Subcutaneous abdominal adipose tissue (tissue), 5 donors: ENCODE data around the gene BTG4.

Source experiments
- H3K27ac ChIP-seq: one replicate; pipeline ENCODE4 v1.7.0; 2013; ENCODE audit warnings: low read depth, mild to moderate bottlenecking, inconsistent platforms, low read length, moderate library complexity
- H3K27me3 ChIP-seq, 5 donors: one replicate each; pipeline ENCODE4 v1.7.0; 2013; ENCODE audit warnings: low read length in 5 of 5, inconsistent platforms in 1 of 5; ENCODE audit not compliant: control insufficient read depth in 5 of 5, insufficient read depth in 4 of 5
- H3K36me3 ChIP-seq, 5 donors: one replicate each; pipeline ENCODE4 v1.7.0; 2013; ENCODE audit warnings: low read length in 5 of 5; ENCODE audit not compliant: control insufficient read depth in 5 of 5, insufficient read depth in 5 of 5
- H3K4me1 ChIP-seq, 5 donors: one replicate each; pipeline ENCODE4 v1.7.0; 2013; ENCODE audit warnings: low read length in 5 of 5, mild to moderate bottlenecking in 3 of 5, moderate library complexity in 1 of 5; ENCODE audit not compliant: control insufficient read depth in 5 of 5, insufficient read depth in 5 of 5
- H3K4me3 ChIP-seq, 5 donors: one replicate each; pipeline ENCODE4 v1.7.0; 2013; ENCODE audit warnings: low read length in 5 of 5, low read depth in 1 of 5
- H3K9ac ChIP-seq, 5 donors: one replicate each; pipeline ENCODE4 v1.7.0; 2013; ENCODE audit warnings: low read length in 5 of 5, mild to moderate bottlenecking in 4 of 5, moderate library complexity in 3 of 5
- H3K9me3 ChIP-seq, 5 donors: one replicate each; pipeline ENCODE4 v1.7.0; 2013; ENCODE audit warnings: low read length in 5 of 5; ENCODE audit not compliant: control insufficient read depth in 5 of 5
- donor health status: healthy.
- donor health status: healthy.
- donor health status: healthy.
- donor health status: healthy.
- donor health status: healthy.

BTG4 gene

GRCh38 chr11:111512296-111513239 lies at the start of gene BTG4:
TSS of gene BTG4 (minus strand) at chr11:111512386. CDS start at chr11:111498776, 13,610 bp downstream.
- no peak within 1 kb of the TSS for H3K9ac ChIP-seq

GRCh38 chr11:111561791-111562325 lies 49.7 kb upstream of the BTG4 start:
- no peaks in the 10 kb centered on the region for H3K9me3 ChIP-seq
- H3K27ac ChIP-seq, result no peak overlapping the region
- no peak overlapping the region for H3K4me3 ChIP-seq
- no peaks in the 10 kb centered on the region for H3K36me3 ChIP-seq
- no peak overlapping the region for H3K9ac ChIP-seq
- no peaks in the 10 kb centered on the region for H3K27me3 ChIP-seq
- H3K4me1 ChIP-seq, result peaks cover 0 to 22% (median 10%) of the 10 kb centered on the region in 5 donors

More at GRCh38 chr11:111512296-111513239, at the start of gene BTG4:
- Histone ChIP-seq H3K27ac (no peak within 1 kb of the TSS), H3K4me1 (peaks cover 0 to 19% (median 16%) of the 10 kb centered on the region in 5 donors), H3K4me3 (peak within 1 kb of the TSS; percentile 22 to 63 (median 52)), H3K9me3 (no peaks in the 10 kb centered on the region), H3K36me3 (no peaks in the 10 kb centered on the region), H3K27me3 (peaks cover 8 to 25% (median 22%) of the 10 kb centered on the region in 5 donors)

- Histone ChIP-seq H3K4me1 (peaks cover 0 to 22% (median 10%) of the 10 kb centered on the region in 5 donors), H3K4me3 (no peak overlapping the region), H3K27me3 (no peaks in the 10 kb centered on the region), H3K36me3 (no peaks in the 10 kb centered on the region), H3K9ac (no peak overlapping the region), H3K27ac (no peak overlapping the region), H3K9me3 (no peaks in the 10 kb centered on the region)
These were observed 49.1 kb upstream of the BTG4 start for GRCh38 chr11:111561306-111561705.

- Histone ChIP-seq H3K9ac (no peak overlapping the region), H3K4me1 (peaks cover 0 to 22% (median 10%) of the 10 kb centered on the region in 5 donors), H3K4me3 (no peak overlapping the region), H3K36me3 (no peaks in the 10 kb centered on the region), H3K9me3 (peaks cover 0 to 3% (median 0%) of the 10 kb centered on the region in 5 donors), H3K27me3 (no peaks in the 10 kb centered on the region), H3K27ac (no peak overlapping the region)
These were observed 48.6 kb upstream of the BTG4 start for GRCh38 chr11:111560800-111561199.

- H3K4me1 ChIP-seq, result peaks cover 0 to 18% (median 10%) of the 10 kb centered on the region in 5 donors
- peaks cover 0 to 3% (median 0%) of the 10 kb centered on the region in 5 donors for H3K36me3 ChIP-seq
- no peaks in the 10 kb centered on the region for H3K27me3 ChIP-seq
- H3K9ac ChIP-seq, result no peak overlapping the region
- no peak overlapping the region for H3K4me3 ChIP-seq
- peaks cover 0 to 3% (median 0%) of the 10 kb centered on the region in 5 donors for H3K9me3 ChIP-seq
- H3K27ac ChIP-seq, result no peak overlapping the region
These were observed 47.7 kb upstream of the BTG4 start for GRCh38 chr11:111559800-111560464.

GRCh38 chr11:111557425-111558111 lies 45.4 kb upstream of the BTG4 start:
- Histone ChIP-seq H3K9ac (no peak overlapping the region), H3K36me3 (peaks cover 0 to 4% (median 0%) of the 10 kb centered on the region in 5 donors), H3K27me3 (no peaks in the 10 kb centered on the region), H3K9me3 (peaks cover 0 to 3% (median 0%) of the 10 kb centered on the region in 5 donors), H3K27ac (no peak overlapping the region), H3K4me3 (no peak overlapping the region), H3K4me1 (peaks cover 0 to 18% (median 10%) of the 10 kb centered on the region in 5 donors)

- Histone ChIP-seq H3K9me3 (peaks cover 0 to 3% (median 0%) of the 10 kb centered on the region in 5 donors), H3K4me3 (no peak overlapping the region), H3K27ac (no peak overlapping the region), H3K27me3 (no peaks in the 10 kb centered on the region), H3K9ac (no peak overlapping the region), H3K4me1 (peaks cover 0 to 5% (median 0%) of the 10 kb centered on the region in 5 donors), H3K36me3 (peaks cover 0 to 4% (median 0%) of the 10 kb centered on the region in 5 donors)
These were observed 43.1 kb upstream of the BTG4 start for GRCh38 chr11:111555255-111555654.

- Histone ChIP-seq H3K27ac (no peak overlapping the region), H3K36me3 (peaks cover 0 to 4% (median 0%) of the 10 kb centered on the region in 5 donors), H3K9ac (no peak overlapping the region), H3K27me3 (no peaks in the 10 kb centered on the region), H3K4me1 (no peaks in the 10 kb centered on the region), H3K9me3 (peaks cover 0 to 3% (median 0%) of the 10 kb centered on the region in 5 donors), H3K4me3 (no peak overlapping the region)
These were observed 42.3 kb upstream of the BTG4 start for GRCh38 chr11:111554532-111554931.

GRCh38 chr11:111550258-111550657 lies 38.1 kb upstream of the BTG4 start:
- peaks cover 0 to 11% (median 0%) of the 10 kb centered on the region in 5 donors for H3K36me3 ChIP-seq
- no peak overlapping the region for H3K27ac ChIP-seq

More at GRCh38 chr11:111550258-111550657, 38.1 kb upstream of the BTG4 start:
- no peaks in the 10 kb centered on the region for H3K9me3 ChIP-seq
- no peak overlapping the region for H3K4me3 ChIP-seq
- H3K4me1 ChIP-seq, result no peaks in the 10 kb centered on the region
- H3K9ac ChIP-seq, result no peak overlapping the region
- H3K27me3 ChIP-seq, result no peaks in the 10 kb centered on the region
